DND-41 (cell line): ENCODE results near the gene SAMD4A.

Source experiments
- ATAC-seq: fragments of 200-7000 bp; cut with Tn5 transposase; 3 replicates; pipeline ENCODE4 v1.9.1; 2021; ENCODE audit warnings: low read depth; ENCODE audit not compliant: insufficient read depth
- DNase-seq: peaks from one replicate; pipeline ENCODE4 v3.0.0-alpha.2; 2020
- H2AFZ ChIP-seq: 2 replicates; pipeline ENCODE4 v1.6.0; 2012; ENCODE audit warnings: low read depth, low read length
- H3K27ac ChIP-seq: 2 replicates; pipeline ENCODE4 v1.5.1; 2012; ENCODE audit warnings: low read length, inconsistent platforms
- H3K27me3 ChIP-seq: fragments of 200-600 bp; sonication (generic); 2 replicates; pipeline ENCODE4 v1.6.0; 2012; ENCODE audit warnings: low read length, mild to moderate bottlenecking, inconsistent platforms; ENCODE audit not compliant: insufficient read depth, poor library complexity
- H3K36me3 ChIP-seq: 2 replicates; pipeline ENCODE4 v1.5.1; 2012; ENCODE audit warnings: low read length, inconsistent platforms; ENCODE audit not compliant: insufficient read depth
- H3K4me1 ChIP-seq: 2 replicates; pipeline ENCODE4 v1.5.1; 2012; ENCODE audit warnings: mild to moderate bottlenecking, low read length; ENCODE audit not compliant: insufficient read depth
- H3K4me2 ChIP-seq: 2 replicates; pipeline ENCODE4 v1.6.0; 2012; ENCODE audit warnings: mild to moderate bottlenecking, moderate library complexity, low read length, inconsistent platforms; ENCODE audit not compliant: insufficient read depth
- H3K4me3 ChIP-seq, 2 experiments: fragments of 200-600 bp in 1 of 2; shearing (Covaris generic) in 1 of 2; 2 replicates each; pipeline ENCODE4 v1.5.1; 2012 to 2016; ENCODE audit warnings: inconsistent platforms in 2 of 2, low read length in 2 of 2, mild to moderate bottlenecking in 2 of 2, low read depth in 1 of 2, moderate library complexity in 1 of 2
- H3K79me2 ChIP-seq: 2 replicates; pipeline ENCODE4 v1.6.0; 2012; ENCODE audit warnings: low read length, inconsistent platforms; ENCODE audit not compliant: insufficient read depth
- H3K9ac ChIP-seq: 2 replicates; pipeline ENCODE4 v1.6.0; 2012; ENCODE audit warnings: low read depth, mild to moderate bottlenecking, inconsistent platforms, low read length, moderate library complexity
- H3K9me3 ChIP-seq: 2 replicates; pipeline ENCODE4 v1.5.1; 2012; ENCODE audit warnings: low read length, moderate library complexity, mild to moderate bottlenecking, inconsistent platforms; ENCODE audit not compliant: insufficient read depth, severe bottlenecking
- H4K20me1 ChIP-seq: 2 replicates; pipeline ENCODE4 v1.6.0; 2012; ENCODE audit warnings: low read length; ENCODE audit not compliant: insufficient read depth
- EZH2 ChIP-seq: IDR thresholded peaks from 3 replicates; pipeline ENCODE4 v1.6.1; 2012; ENCODE audit warnings: borderline replicate concordance, low read depth, mild to moderate bottlenecking, moderate library complexity, low read length, inconsistent platforms; ENCODE audit not compliant: severe bottlenecking
- TF ChIP-seq, protein P1 (sequence below): IDR thresholded peaks from 2 replicates; pipeline ENCODE4 v1.5.1; 2012; ENCODE audit warnings: borderline replicate concordance, low read length, moderate library complexity, mild to moderate bottlenecking; ENCODE audit not compliant: poor library complexity, severe bottlenecking; ENCODE audit errors: extremely low read depth

The SAMD4A gene

DNA sequence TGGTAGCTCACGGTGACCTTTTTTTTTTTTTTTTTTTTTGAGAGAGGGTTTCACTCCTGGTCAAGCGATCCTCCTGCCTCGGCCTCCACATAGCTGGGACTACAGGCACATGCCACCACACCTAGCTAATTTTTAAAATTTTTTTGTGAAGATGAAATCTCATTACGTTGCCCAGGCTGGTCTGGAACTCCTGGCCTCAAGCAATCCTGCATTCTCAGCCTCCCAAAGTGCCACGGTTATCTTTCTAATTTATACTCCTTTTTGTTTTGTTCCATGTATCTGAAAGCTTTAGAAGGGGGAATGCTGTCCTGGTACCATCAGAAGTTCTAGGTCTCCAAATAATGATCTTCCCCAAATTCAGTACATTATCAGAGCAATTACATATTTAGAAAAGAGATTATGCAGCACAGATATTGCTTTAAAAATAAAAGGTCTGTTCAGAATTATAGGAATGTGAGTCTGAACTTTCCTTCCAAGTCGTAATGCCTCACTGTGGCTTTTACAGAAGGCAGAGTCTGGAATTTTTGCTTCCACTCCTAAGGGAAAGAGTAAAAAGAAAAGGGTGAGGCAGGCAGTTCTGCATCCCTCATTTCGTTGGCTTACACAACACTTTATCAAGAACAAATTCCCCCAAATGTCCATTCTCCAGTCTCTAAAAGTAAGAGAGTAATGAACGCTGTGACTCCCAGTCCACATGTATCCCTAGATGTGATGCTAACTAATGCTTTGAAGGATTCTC, 262.7 kb downstream of the SAMD4A start:
- H2AFZ ChIP-seq: no peak overlapping the region
- H3K9me3 ChIP-seq: no peaks in the 10 kb centered on the region
- ATAC-seq (no peak), DNase-seq (no peak)
- H3K4me3 ChIP-seq: no peak overlapping the region
- TF ChIP-seq EZH2: no peak
- TF ChIP-seq, protein P1, sequence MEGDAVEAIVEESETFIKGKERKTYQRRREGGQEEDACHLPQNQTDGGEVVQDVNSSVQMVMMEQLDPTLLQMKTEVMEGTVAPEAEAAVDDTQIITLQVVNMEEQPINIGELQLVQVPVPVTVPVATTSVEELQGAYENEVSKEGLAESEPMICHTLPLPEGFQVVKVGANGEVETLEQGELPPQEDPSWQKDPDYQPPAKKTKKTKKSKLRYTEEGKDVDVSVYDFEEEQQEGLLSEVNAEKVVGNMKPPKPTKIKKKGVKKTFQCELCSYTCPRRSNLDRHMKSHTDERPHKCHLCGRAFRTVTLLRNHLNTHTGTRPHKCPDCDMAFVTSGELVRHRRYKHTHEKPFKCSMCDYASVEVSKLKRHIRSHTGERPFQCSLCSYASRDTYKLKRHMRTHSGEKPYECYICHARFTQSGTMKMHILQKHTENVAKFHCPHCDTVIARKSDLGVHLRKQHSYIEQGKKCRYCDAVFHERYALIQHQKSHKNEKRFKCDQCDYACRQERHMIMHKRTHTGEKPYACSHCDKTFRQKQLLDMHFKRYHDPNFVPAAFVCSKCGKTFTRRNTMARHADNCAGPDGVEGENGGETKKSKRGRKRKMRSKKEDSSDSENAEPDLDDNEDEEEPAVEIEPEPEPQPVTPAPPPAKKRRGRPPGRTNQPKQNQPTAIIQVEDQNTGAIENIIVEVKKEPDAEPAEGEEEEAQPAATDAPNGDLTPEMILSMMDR: no peak
- no peaks in the 10 kb centered on the region for H3K27me3 ChIP-seq
- H3K36me3 ChIP-seq: no peaks in the 10 kb centered on the region
- H3K27ac ChIP-seq: no peak overlapping the region
- no peak overlapping the region for H3K9ac ChIP-seq
- H3K4me2 ChIP-seq: no peak overlapping the region
- no peaks in the 10 kb centered on the region for H3K79me2 ChIP-seq
- H4K20me1 ChIP-seq: no peaks in the 10 kb centered on the region
- H3K4me1 ChIP-seq: no peaks in the 10 kb centered on the region

DNA sequence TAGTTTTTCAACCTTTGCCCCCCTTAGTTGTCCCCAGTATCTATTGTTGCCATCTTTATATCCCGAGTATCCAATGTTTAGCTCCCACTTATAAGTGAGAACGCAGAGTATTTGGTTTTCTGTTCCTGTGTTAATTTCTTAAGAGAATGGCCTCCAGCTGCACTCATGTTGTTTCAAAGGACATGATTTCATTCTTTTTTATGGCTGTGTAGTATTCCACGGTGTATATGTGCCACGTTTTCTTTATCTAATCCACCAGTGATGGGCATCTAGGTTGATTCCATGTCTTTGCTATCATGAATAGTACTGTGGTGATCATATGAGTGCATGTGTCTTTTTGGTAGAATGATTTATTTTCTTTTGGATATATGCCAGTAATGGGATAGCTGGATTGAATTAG, 263.7 kb downstream of the SAMD4A start:
- H3K9ac ChIP-seq: no peak overlapping the region
- H3K4me1 ChIP-seq: no peaks in the 10 kb centered on the region
- no peak overlapping the region for H3K4me2 ChIP-seq
- no peak for DNase-seq
- TF ChIP-seq, protein P1: no peak
- no peak for TF ChIP-seq EZH2
- no peaks in the 10 kb centered on the region for H4K20me1 ChIP-seq
- H3K36me3 ChIP-seq: no peaks in the 10 kb centered on the region
- no peak overlapping the region for H2AFZ ChIP-seq
- no peak overlapping the region for H3K4me3 ChIP-seq
- no peak overlapping the region for H3K27ac ChIP-seq
- H3K79me2 ChIP-seq: no peaks in the 10 kb centered on the region
- no peaks in the 10 kb centered on the region for H3K9me3 ChIP-seq
- no peaks in the 10 kb centered on the region for H3K27me3 ChIP-seq
- ATAC-seq: no peak

DNA sequence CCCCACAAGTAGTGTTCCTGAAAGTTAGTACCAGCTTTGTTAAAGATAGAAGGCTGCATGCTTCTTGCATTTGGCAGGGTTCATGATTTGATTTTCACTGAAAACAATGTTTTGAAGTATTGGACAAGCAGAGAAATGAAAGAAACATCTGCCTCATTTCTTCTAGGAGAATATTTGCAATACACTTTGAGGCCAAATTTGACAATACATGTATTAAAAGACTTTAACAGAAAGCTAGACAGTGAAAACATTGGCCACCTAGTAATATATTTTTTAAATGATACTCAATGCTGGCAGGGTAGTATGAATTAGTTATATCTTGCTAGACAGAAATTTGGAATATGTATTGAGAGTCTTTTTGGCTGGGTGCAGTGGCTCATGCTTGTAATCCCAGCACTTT, 267.2 kb downstream of the SAMD4A start:
- Histone ChIP-seq H3K27ac (no peak overlapping the region), H3K79me2 (no peaks in the 10 kb centered on the region), H3K9me3 (no peaks in the 10 kb centered on the region), H2AFZ (no peak overlapping the region), H3K4me2 (no peak overlapping the region), H4K20me1 (no peaks in the 10 kb centered on the region), H3K36me3 (no peaks in the 10 kb centered on the region), H3K9ac (no peak overlapping the region), H3K27me3 (no peaks in the 10 kb centered on the region), H3K4me3 (no peak overlapping the region), H3K4me1 (no peaks in the 10 kb centered on the region)
- ATAC-seq (no peak), DNase-seq (no peak)
- TF ChIP-seq, protein P1: no peak
- TF ChIP-seq EZH2: no peak

DNA sequence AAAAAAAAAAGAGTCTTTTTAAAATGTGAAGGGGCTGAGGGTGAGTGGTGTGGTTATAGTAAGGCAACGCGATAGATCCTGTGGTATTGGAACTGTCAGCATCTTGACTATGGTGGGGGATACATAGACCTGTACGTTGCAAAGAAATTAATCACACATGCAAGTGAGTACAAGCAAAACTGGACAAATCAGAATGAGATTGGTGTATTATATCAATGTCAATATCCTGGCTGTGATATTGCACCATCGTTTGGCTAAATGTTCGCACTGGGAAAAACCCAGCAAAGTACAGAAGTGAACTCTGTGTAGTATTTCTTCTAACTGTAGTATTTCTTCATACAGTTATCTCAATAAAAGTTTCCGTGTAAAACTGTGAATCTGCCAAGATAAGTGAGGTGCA, 267.8 kb downstream of the SAMD4A start:
- H3K36me3 ChIP-seq: no peaks in the 10 kb centered on the region
- H3K79me2 ChIP-seq: no peaks in the 10 kb centered on the region
- DNase-seq: no peak
- no peak for TF ChIP-seq EZH2
- TF ChIP-seq, protein P1: no peak
- no peaks in the 10 kb centered on the region for H3K4me1 ChIP-seq
- no peak overlapping the region for H3K27ac ChIP-seq
- H2AFZ ChIP-seq: no peak overlapping the region
- ATAC-seq: no peak
- no peaks in the 10 kb centered on the region for H4K20me1 ChIP-seq
- no peak overlapping the region for H3K4me2 ChIP-seq
- no peaks in the 10 kb centered on the region for H3K27me3 ChIP-seq
- no peak overlapping the region for H3K9ac ChIP-seq
- H3K9me3 ChIP-seq: no peaks in the 10 kb centered on the region
- no peak overlapping the region for H3K4me3 ChIP-seq
